SK-N-SH treated with all-trans-retinoic acid at 6 μM for 48 hours (cell line): ENCODE results near the gene ANKS6.

ENCODE experiments used
- ATAC-seq: fragments of 200-7000 bp; cut with Tn5 transposase; 3 replicates; pipeline ENCODE4 v1.9.1; 2020; ENCODE audit warnings: mild to moderate bottlenecking, moderate library complexity
- ARNTL ChIP-seq: fragments of 450-650 bp; formaldehyde crosslinking; IDR thresholded peaks from 2 replicates; pipeline ENCODE4 v1.5.0; 2020; ENCODE audit warnings: low read depth, mild to moderate bottlenecking, moderate library complexity, borderline replicate concordance
- BACH2 ChIP-seq: fragments of 250-450 bp; sonication (Bioruptor Pico); IDR thresholded peaks from 2 replicates; pipeline ENCODE4 v1.9.0; 2021; ENCODE audit warnings: mild to moderate bottlenecking, borderline replicate concordance
- CSDC2 ChIP-seq: fragments of 250-450 bp; sonication (Bioruptor Pico); IDR thresholded peaks from 2 replicates; pipeline ENCODE4 v1.5.0; 2020; ENCODE audit warnings: mild to moderate bottlenecking, moderate library complexity
- ESRRG ChIP-seq: fragments of 250-450 bp; sonication (Bioruptor Pico); IDR thresholded peaks from 2 replicates; pipeline ENCODE4 v1.6.1; 2021; ENCODE audit warnings: mild to moderate bottlenecking
- GLIS3 ChIP-seq: fragments of 250-450 bp; sonication (Bioruptor Pico); IDR thresholded peaks from 2 replicates; pipeline ENCODE4 v1.5.0; 2020; ENCODE audit warnings: mild to moderate bottlenecking, moderate library complexity
- ISL1 ChIP-seq: fragments of 250-450 bp; sonication (Bioruptor Pico); IDR thresholded peaks from 2 replicates; pipeline ENCODE4 v2.1.2; 2022; ENCODE audit warnings: mild to moderate bottlenecking, moderate library complexity
- OSR1 ChIP-seq: fragments of 250-450 bp; sonication (Bioruptor Pico); IDR thresholded peaks from 2 replicates; pipeline ENCODE4 v1.8.0; 2022; ENCODE audit warnings: moderate library complexity, mild to moderate bottlenecking, inconsistent platforms
- PPARA ChIP-seq: fragments of 250-450 bp; sonication (Bioruptor Pico); IDR thresholded peaks from 2 replicates; pipeline ENCODE4 v1.5.0; 2020; ENCODE audit warnings: mild to moderate bottlenecking, borderline replicate concordance
- RARB ChIP-seq: fragments of 250-450 bp; sonication (Bioruptor Pico); IDR thresholded peaks from 2 replicates; pipeline ENCODE4 v1.8.0; 2021; ENCODE audit warnings: mild to moderate bottlenecking, moderate library complexity
- SNAI2 ChIP-seq: fragments of 250-450 bp; sonication (Bioruptor Pico); IDR thresholded peaks from 2 replicates; pipeline ENCODE4 v1.5.0; 2020; ENCODE audit warnings: mild to moderate bottlenecking, moderate library complexity
- TCF4 ChIP-seq: fragments of 250-450 bp; sonication (Bioruptor Pico); IDR thresholded peaks from 2 replicates; pipeline ENCODE4 v1.8.0; 2021; ENCODE audit warnings: mild to moderate bottlenecking, moderate library complexity, borderline replicate concordance
- TOX ChIP-seq: fragments of 250-450 bp; sonication (Bioruptor Pico); IDR thresholded peaks from 2 replicates; pipeline ENCODE4 v1.8.0; 2021; ENCODE audit warnings: mild to moderate bottlenecking, moderate library complexity, borderline replicate concordance
- ZC3H10 ChIP-seq: fragments of 250-450 bp; sonication (Bioruptor Pico); IDR thresholded peaks from 2 replicates; pipeline ENCODE4 v1.5.1; 2021; ENCODE audit warnings: mild to moderate bottlenecking, moderate library complexity
- ZFP3 ChIP-seq: fragments of 250-450 bp; sonication (Bioruptor Pico); IDR thresholded peaks from 2 replicates; pipeline ENCODE4 v1.5.0; 2020; ENCODE audit warnings: mild to moderate bottlenecking, moderate library complexity
- ZNF565 ChIP-seq: fragments of 450-650 bp; formaldehyde crosslinking; conservative IDR thresholded peaks from 2 replicates; pipeline ENCODE4 v1.5.0; 2020; ENCODE audit warnings: low read depth, mild to moderate bottlenecking, moderate library complexity
- ZNF70 ChIP-seq: fragments of 450-650 bp; formaldehyde crosslinking; IDR thresholded peaks from 2 replicates; pipeline ENCODE4 v1.5.0; 2020; ENCODE audit warnings: mild to moderate bottlenecking, moderate library complexity
- ZNF8 ChIP-seq: fragments of 450-650 bp; formaldehyde crosslinking; IDR thresholded peaks from 2 replicates; pipeline ENCODE4 v1.5.0; 2020; ENCODE audit warnings: mild to moderate bottlenecking, moderate library complexity
- TF ChIP-seq, protein P1 (sequence below): fragments of 250-450 bp; sonication (Bioruptor Pico); IDR thresholded peaks from 2 replicates; pipeline ENCODE4 v1.8.0; 2020; ENCODE audit warnings: mild to moderate bottlenecking, moderate library complexity, borderline replicate concordance
- TF ChIP-seq, protein P2 (sequence below): fragments of 250-450 bp; sonication (Bioruptor Pico); IDR thresholded peaks from 2 replicates; pipeline ENCODE4 v1.5.1; 2021; ENCODE audit warnings: mild to moderate bottlenecking, moderate library complexity
- TF ChIP-seq, protein P3 (sequence below): fragments of 250-450 bp; sonication (Bioruptor Pico); IDR thresholded peaks from 2 replicates; pipeline ENCODE4 v1.8.0; 2021; ENCODE audit warnings: low read depth, mild to moderate bottlenecking, moderate library complexity, borderline replicate concordance

The ANKS6 gene

DNA sequence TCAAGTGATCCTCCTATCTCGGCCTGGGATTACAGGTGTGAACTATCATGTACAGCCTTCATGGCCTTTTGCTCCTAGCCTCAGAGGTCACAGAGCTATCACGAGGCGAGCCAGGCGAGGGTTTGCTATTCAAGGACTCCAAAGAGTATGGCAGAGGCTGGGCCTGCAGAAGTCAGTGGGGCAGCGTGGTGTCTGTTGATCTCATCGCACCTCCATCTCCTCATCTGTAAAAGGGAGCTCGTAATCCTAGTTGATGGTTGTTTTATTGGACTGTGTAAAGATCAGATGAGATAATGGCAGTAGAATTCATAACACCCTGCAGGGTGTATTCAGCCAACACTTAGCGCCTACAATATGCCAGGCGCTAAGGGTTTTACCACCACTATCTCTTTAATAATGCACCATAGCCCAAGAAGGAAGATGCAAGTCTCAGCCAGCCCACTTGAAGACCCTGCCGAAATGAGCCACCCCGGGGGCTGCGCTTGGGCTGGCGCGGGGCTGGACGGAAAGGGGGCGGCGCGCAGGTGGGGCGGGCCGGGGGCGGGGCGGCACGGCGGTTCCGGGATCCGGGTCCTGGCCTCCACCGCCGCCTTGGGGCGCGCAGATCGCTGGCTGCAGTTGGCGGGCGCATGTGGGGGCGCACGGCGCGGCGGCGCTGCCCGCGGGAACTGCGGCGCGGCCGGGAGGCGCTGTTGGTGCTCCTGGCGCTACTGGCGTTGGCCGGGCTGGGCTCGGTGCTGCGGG is 10.9 kb upstream of the ANKS6 start, which contains the start of gene GALNT12:
Gene GALNT12, plus strand, starts transcription at position 601 of the 744 bp plus-strand sequence. Its CDS starts 29 bp downstream, at position 630.
- ATAC-seq = peak; percentile 57
- no peak for TF ChIP-seq ZNF565 (CRISPR knock-in tag)

DNA sequence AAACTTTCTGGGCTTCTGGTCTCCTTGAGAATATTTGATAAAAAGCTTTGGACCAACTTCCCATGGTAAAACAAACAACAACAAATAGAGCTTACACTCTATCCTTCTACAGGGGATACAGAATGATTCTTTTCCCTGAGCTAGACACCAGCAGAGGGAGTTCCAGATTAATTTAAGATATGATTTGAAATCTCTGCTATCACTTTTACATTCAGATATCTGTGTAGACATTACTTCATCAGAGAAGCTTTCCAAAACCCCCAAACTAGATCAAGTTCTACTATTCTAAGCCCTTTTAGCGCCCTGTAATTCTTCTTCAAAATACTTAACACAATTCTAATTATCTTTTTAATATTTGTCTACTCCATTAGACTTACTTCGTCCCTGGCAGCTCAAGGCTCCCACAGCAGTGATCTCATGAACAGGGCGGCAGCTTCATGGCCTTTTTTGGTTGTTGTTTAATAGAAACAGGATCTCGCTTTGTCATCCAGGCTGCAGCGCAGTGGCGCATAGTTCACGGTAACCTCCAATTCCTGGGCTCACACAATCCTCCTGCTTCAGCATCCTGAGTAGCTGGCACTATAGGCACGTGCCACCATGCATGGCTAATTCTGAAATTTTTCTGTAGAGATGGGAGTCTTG is 10.2 kb upstream of the ANKS6 start:
- ATAC-seq = peak; percentile 52
- TF ChIP-seq ZNF70 (CRISPR knock-in tag) (no peak), ZC3H10 (CRISPR knock-in tag) (no peak), TCF4 (no peak), ZNF8 (CRISPR knock-in tag) (no peak), CSDC2 (no peak), RARB (no peak), TOX (no peak)
- TF ChIP-seq, protein P1, sequence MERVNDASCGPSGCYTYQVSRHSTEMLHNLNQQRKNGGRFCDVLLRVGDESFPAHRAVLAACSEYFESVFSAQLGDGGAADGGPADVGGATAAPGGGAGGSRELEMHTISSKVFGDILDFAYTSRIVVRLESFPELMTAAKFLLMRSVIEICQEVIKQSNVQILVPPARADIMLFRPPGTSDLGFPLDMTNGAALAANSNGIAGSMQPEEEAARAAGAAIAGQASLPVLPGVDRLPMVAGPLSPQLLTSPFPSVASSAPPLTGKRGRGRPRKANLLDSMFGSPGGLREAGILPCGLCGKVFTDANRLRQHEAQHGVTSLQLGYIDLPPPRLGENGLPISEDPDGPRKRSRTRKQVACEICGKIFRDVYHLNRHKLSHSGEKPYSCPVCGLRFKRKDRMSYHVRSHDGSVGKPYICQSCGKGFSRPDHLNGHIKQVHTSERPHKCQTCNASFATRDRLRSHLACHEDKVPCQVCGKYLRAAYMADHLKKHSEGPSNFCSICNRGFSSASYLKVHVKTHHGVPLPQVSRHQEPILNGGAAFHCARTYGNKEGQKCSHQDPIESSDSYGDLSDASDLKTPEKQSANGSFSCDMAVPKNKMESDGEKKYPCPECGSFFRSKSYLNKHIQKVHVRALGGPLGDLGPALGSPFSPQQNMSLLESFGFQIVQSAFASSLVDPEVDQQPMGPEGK (CRISPR knock-in tag) = no peak
- TF ChIP-seq, all 23 proteins: peak for 0

GRCh38 chr9:98805506-98806272 is 9.3 kb upstream of the ANKS6 start:
- ATAC-seq = no peak; the same call in 2 of the 3 replicates
- TF ChIP-seq, protein P1 (CRISPR knock-in tag) = no peak
- TF ChIP-seq TOX (no peak), OSR1 (CRISPR knock-in tag) (no peak), ARNTL (no peak), ZFP3 (CRISPR knock-in tag) (no peak)

GRCh38 chr9:98804083-98804482 is 7.7 kb upstream of the ANKS6 start:
- no peak for ATAC-seq

More at GRCh38 chr9:98804083-98804482, 7.7 kb upstream of the ANKS6 start:
- TF ChIP-seq ZNF8 (CRISPR knock-in tag) (no peak), TOX (no peak), BACH2 (CRISPR knock-in tag) (no peak), GLIS3 (no peak), ZNF70 (CRISPR knock-in tag) (no peak), TCF4 (no peak), ZC3H10 (CRISPR knock-in tag) (no peak), PPARA (no peak), ESRRG (no peak), ZFP3 (CRISPR knock-in tag) (no peak), ZNF565 (CRISPR knock-in tag) (no peak), SNAI2 (CRISPR knock-in tag) (no peak), CSDC2 (no peak), ISL1 (CRISPR knock-in tag) (no peak)
- TF ChIP-seq, protein P2, sequence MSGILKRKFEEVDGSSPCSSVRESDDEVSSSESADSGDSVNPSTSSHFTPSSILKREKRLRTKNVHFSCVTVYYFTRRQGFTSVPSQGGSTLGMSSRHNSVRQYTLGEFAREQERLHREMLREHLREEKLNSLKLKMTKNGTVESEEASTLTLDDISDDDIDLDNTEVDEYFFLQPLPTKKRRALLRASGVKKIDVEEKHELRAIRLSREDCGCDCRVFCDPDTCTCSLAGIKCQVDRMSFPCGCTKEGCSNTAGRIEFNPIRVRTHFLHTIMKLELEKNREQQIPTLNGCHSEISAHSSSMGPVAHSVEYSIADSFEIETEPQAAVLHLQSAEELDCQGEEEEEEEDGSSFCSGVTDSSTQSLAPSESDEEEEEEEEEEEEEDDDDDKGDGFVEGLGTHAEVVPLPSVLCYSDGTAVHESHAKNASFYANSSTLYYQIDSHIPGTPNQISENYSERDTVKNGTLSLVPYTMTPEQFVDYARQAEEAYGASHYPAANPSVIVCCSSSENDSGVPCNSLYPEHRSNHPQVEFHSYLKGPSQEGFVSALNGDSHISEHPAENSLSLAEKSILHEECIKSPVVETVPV (CRISPR knock-in tag) = no peak
- TF ChIP-seq, protein P1 (CRISPR knock-in tag) = no peak
- TF ChIP-seq, protein P3, sequence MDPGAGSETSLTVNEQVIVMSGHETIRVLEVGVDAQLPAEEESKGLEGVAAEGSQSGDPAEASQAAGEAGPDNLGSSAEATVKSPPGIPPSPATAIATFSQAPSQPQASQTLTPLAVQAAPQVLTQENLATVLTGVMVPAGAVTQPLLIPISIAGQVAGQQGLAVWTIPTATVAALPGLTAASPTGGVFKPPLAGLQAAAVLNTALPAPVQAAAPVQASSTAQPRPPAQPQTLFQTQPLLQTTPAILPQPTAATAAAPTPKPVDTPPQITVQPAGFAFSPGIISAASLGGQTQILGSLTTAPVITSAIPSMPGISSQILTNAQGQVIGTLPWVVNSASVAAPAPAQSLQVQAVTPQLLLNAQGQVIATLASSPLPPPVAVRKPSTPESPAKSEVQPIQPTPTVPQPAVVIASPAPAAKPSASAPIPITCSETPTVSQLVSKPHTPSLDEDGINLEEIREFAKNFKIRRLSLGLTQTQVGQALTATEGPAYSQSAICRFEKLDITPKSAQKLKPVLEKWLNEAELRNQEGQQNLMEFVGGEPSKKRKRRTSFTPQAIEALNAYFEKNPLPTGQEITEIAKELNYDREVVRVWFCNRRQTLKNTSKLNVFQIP (CRISPR knock-in tag) = no peak
